GM12878 (cell line): ENCODE data around the gene ANTKMT. TPM values are rescaled to one million over a fixed set of nuclear protein-coding genes. Genes with fewer than 3 reads are reported as not detected.

Experiments
- BACH1 ChIP-seq: fragments of 450-650 bp; IDR thresholded peaks from 2 replicates; pipeline ENCODE4 v1.6.1; 2017; ENCODE audit warnings: mild to moderate bottlenecking, borderline replicate concordance
- ELK1 ChIP-seq: IDR thresholded peaks from 2 replicates; pipeline ENCODE4 v1.6.1; 2012; ENCODE audit warnings: low read depth, low read length, improper control_type of control experiment
- MLLT1 ChIP-seq: fragments of 450-650 bp; IDR thresholded peaks from 2 replicates; pipeline ENCODE4 v1.6.1; 2016; ENCODE audit warnings: mild to moderate bottlenecking
- NBN ChIP-seq: fragments of 450-650 bp; IDR thresholded peaks from 2 replicates; pipeline ENCODE4 v1.6.1; 2016
- SMARCA5 ChIP-seq: fragments of 450-650 bp; IDR thresholded peaks from 2 replicates; pipeline ENCODE4 v1.6.1; 2017; ENCODE audit warnings: mild to moderate bottlenecking
- SMC3 ChIP-seq: IDR thresholded peaks from 2 replicates; pipeline ENCODE4 v1.6.1; 2011; ENCODE audit warnings: low read length, improper control_type of control experiment, borderline replicate concordance
- SPI1 ChIP-seq: IDR thresholded peaks from 2 replicates; pipeline ENCODE4 v1.6.1; 2011; ENCODE audit warnings: low read depth, mild to moderate bottlenecking, low read length, moderate library complexity, borderline replicate concordance; ENCODE audit not compliant: insufficient read depth
- WRNIP1 ChIP-seq: IDR thresholded peaks from 2 replicates; pipeline ENCODE4 v1.6.1; 2011; ENCODE audit warnings: low read depth, low read length, improper control_type of control experiment, borderline replicate concordance
- polyA plus RNA-seq, 11 experiments: library from polyadenylated mRNA; depleted of rRNA in 4 of 11; unstranded in 6 of 11; stranded (reverse) in 5 of 11; fragments of >200 nt; fragmentation: Nextera tagmentation in 4 of 11; fragmentation: Illumina TruSeq in 1 of 11; extraction: Ambion mirVana in 4 of 11; extraction: Trizol in 1 of 11; gene quantifications; 1 replicate in 1 of 11; 2 replicates in 10 of 11; pipeline versions ENCODE4 v1.2.1 to v1.2.3, GENCODE V29; 2011 to 2016; ENCODE audit warnings: inconsistent platforms in 2 of 11, missing spikeins in 2 of 11, low read depth in 1 of 11
- total RNA-seq, 4 experiments: library from RNA; depleted of rRNA in 3 of 4; stranded (reverse); fragments of >200 nt in 3 of 4; fragmentation: Illumina TruSeq in 1 of 4; extraction: Trizol in 1 of 4; gene quantifications; 2 replicates each; pipeline versions ENCODE4 v1.2.1 to v1.2.3, GENCODE V29; 2013 to 2021
- TF ChIP-seq, protein P1 (sequence below): fragments of 450-650 bp; IDR thresholded peaks from 2 replicates; pipeline ENCODE4 v1.6.1; 2016; ENCODE audit warnings: mild to moderate bottlenecking
- TF ChIP-seq, protein P2 (sequence below): IDR thresholded peaks from 2 replicates; pipeline ENCODE4 v1.6.1; 2012; ENCODE audit warnings: low read depth, low read length, improper control_type of control experiment
- TF ChIP-seq, protein P3 (sequence below): fragments of 450-650 bp; conservative IDR thresholded peaks from 2 replicates; pipeline ENCODE4 v1.6.1; 2017; ENCODE audit warnings: mild to moderate bottlenecking, moderate library complexity
- TF ChIP-seq, protein P4 (sequence below): IDR thresholded peaks from 2 replicates; pipeline ENCODE4 v1.6.1; 2012; ENCODE audit warnings: mild to moderate bottlenecking, low read depth, low read length

The ANTKMT gene
- total and polyA plus RNA-seq, 10 of the 15 experiments (the other 5 are each of a cell fraction or from before 2014, with no cell fraction given), result 0.58 to 60.5 (median 25.8) TPM

GRCh38 chr16:678858-679813, 41.8 kb upstream of the ANTKMT start (continued):
- TF ChIP-seq, protein P1, sequence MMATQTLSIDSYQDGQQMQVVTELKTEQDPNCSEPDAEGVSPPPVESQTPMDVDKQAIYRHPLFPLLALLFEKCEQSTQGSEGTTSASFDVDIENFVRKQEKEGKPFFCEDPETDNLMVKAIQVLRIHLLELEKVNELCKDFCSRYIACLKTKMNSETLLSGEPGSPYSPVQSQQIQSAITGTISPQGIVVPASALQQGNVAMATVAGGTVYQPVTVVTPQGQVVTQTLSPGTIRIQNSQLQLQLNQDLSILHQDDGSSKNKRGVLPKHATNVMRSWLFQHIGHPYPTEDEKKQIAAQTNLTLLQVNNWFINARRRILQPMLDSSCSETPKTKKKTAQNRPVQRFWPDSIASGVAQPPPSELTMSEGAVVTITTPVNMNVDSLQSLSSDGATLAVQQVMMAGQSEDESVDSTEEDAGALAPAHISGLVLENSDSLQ, result peak; percentile 16; the same call in 1 of the 2 replicates
- TF ChIP-seq MLLT1 (peak; percentile 58; the same call in 1 of the 2 replicates), ELK1 (no peak), SMC3 (no peak), SPI1 (no peak), WRNIP1 (no peak), NBN (no peak), BACH1 (peak; percentile 70; the same call in 1 of the 2 replicates), SMARCA5 (0 out of 2 replicates have a peak, but pooled peaks have one; percentile 24)
- TF ChIP-seq, protein P2, sequence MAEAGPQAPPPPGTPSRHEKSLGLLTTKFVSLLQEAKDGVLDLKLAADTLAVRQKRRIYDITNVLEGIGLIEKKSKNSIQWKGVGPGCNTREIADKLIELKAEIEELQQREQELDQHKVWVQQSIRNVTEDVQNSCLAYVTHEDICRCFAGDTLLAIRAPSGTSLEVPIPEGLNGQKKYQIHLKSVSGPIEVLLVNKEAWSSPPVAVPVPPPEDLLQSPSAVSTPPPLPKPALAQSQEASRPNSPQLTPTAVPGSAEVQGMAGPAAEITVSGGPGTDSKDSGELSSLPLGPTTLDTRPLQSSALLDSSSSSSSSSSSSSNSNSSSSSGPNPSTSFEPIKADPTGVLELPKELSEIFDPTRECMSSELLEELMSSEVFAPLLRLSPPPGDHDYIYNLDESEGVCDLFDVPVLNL, result no peak
- TF ChIP-seq, protein P3, sequence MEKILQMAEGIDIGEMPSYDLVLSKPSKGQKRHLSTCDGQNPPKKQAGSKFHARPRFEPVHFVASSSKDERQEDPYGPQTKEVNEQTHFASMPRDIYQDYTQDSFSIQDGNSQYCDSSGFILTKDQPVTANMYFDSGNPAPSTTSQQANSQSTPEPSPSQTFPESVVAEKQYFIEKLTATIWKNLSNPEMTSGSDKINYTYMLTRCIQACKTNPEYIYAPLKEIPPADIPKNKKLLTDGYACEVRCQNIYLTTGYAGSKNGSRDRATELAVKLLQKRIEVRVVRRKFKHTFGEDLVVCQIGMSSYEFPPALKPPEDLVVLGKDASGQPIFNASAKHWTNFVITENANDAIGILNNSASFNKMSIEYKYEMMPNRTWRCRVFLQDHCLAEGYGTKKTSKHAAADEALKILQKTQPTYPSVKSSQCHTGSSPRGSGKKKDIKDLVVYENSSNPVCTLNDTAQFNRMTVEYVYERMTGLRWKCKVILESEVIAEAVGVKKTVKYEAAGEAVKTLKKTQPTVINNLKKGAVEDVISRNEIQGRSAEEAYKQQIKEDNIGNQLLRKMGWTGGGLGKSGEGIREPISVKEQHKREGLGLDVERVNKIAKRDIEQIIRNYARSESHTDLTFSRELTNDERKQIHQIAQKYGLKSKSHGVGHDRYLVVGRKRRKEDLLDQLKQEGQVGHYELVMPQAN, result 0 out of 2 replicates have a peak, but pooled peaks have one; percentile 12
- TF ChIP-seq, protein P4, sequence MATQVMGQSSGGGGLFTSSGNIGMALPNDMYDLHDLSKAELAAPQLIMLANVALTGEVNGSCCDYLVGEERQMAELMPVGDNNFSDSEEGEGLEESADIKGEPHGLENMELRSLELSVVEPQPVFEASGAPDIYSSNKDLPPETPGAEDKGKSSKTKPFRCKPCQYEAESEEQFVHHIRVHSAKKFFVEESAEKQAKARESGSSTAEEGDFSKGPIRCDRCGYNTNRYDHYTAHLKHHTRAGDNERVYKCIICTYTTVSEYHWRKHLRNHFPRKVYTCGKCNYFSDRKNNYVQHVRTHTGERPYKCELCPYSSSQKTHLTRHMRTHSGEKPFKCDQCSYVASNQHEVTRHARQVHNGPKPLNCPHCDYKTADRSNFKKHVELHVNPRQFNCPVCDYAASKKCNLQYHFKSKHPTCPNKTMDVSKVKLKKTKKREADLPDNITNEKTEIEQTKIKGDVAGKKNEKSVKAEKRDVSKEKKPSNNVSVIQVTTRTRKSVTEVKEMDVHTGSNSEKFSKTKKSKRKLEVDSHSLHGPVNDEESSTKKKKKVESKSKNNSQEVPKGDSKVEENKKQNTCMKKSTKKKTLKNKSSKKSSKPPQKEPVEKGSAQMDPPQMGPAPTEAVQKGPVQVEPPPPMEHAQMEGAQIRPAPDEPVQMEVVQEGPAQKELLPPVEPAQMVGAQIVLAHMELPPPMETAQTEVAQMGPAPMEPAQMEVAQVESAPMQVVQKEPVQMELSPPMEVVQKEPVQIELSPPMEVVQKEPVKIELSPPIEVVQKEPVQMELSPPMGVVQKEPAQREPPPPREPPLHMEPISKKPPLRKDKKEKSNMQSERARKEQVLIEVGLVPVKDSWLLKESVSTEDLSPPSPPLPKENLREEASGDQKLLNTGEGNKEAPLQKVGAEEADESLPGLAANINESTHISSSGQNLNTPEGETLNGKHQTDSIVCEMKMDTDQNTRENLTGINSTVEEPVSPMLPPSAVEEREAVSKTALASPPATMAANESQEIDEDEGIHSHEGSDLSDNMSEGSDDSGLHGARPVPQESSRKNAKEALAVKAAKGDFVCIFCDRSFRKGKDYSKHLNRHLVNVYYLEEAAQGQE, result no peak
